ENCODE data around the gene SYNM.

The SYNM gene

DNA sequence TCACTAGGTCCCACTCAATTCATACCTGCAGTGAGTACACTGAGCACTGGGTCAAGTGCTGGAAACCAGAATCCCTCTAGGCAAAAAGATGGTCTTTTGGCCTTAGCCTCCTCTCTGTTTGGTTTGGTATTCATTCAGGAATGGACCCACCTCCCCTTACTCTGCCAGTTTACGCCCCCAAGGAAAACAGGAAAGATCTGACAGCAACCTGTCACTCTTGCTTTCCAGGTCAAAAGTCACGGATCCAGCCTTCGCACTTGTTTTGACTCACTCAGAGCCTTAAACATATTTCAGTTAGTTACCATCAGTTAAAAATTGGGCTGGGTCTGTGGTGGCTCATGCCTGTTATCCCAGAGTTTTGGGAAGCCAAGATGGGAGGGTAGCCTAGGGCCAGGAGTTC is 68.1 kb downstream of the SYNM start:
- no peak for DNase-seq

- DNase-seq = no peak
Measured at GRCh38 chr15:99174567-99175395, 69.9 kb downstream of the SYNM start.

GRCh38 chr15:99176757-99177156 is 71.9 kb downstream of the SYNM start:
- no peak for DNase-seq

DNA sequence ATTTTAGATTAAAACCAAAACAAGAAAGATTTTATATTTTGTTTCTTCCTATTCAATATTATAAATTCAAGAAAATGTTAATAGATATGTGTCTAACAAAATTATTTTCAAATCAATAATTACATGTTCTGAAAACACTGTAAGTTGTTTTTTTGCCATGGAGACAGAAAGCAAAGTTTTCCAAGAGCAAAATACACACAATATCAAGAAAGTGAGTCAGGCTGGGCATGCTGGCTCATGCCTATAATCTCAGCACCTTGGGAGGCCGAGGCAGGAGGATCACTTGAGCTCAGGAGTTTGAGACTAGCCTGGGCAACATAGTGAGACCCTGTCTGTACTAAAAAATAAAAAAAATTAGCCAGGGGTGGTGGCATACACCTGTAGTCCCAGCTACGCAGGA is 72.8 kb downstream of the SYNM start:
- DNase-seq = no peak

DNA sequence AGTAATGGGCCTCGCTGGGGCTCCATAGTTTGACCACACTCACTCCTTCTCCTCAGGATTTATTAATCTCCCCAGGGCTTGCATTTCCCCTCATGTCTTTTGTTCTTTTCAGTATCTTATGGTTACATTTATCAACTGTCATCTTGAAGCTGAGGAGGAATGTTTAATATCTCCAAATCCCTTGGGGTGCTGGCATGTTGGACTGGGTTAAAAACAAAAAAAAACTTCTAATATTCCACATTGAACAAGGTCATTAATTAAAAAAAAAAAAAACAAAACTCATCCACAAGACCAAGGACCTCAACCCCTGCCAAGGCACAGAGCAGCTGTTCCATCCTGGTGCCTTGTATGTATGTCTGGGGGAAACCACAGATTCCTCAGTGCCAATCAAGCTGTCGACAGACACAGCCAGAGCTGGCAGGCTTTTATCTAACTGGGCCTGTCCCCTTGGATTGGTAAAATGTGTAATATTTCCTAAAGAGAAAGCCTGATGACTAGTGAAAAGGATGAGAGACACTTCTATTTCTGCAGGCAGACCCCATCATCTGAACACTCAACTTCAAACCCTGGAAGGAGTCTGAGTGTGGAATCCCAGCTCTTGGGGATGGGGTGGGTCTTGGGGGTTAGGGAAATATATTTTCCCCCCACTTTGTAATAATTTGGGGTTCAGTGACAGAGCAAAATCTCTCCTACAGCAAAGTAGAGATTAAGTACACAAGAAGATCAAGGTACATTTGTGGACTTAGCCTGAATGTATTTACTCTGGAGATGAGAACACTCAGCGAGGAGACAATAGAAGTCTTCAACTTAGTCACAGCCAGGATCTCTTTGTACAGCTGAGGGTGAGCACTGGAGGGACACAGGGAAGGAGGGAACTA is 75.4 kb downstream of the SYNM start:
- DNase-seq = no peak

DNA sequence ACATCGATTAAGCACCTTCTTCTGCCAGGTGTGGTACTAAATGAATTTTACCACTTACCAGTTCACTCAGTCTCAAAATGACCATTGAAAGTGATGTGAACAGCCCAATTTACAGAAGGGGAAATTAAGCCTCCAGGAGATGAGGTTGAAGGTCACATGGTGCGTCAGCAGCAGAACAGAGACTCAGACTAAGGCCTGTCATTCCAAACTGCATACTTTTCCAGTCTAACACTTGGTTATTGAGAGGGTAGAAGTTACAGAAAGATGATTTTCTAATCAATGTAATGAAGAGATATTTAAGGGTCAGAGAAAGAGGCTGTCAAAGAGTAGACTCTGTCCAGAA is 76.1 kb downstream of the SYNM start:
- DNase-seq = no peak

DNA sequence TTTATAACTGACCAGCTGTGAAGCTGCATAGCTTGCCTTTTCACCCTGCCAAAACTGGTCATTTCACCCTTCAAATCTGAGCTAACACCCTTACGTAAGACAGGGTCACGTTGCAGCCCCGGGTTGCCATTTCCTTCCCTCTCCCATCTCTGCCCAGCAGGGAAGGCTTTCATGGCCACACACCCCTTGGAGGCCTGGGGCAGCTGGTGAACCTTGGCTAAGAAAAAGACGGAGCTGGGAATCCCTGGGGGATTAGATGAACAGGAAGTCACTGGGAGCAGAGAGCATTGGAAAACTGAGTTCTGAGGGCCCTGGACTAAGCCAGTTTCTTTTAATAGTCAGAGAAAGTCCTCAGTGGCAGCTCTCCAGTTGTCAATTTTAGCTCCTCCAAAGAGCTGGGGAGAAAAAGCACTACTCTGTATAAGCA is 76.7 kb downstream of the SYNM start:
- DNase-seq = no peak

DNA sequence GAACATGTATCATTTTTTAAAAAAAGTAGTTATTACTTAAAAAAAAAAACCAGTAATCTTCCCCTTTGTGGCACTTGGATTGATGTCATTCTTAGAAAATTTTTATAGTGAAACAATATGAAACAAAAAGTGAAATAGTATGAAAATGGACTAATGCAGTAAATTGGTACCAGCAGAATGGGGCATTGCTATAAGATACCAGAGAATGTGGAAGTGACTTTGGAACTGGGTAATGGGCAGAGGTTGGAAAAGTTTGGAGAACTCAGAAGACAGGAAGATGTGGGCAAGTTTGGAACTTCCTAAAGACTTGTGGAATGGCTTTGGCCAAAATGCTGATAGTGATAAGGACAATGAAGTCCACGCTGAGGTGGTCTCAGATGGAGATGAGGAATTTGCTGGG is 77.9 kb downstream of the SYNM start:
- DNase-seq = no peak
